T-cell (primary cell): ENCODE results near the gene DNAAF3. TPM values are rescaled to one million over a fixed set of nuclear protein-coding genes. Genes with fewer than 3 reads are reported as not detected.

Experiments used
- ATAC-seq, 4 experiments: fragments of 200-7000 bp in 3 of 4; fragments of 150-1000 bp in 1 of 4; cut with Tn5 transposase; replicated peaks in 1 of 4; 1 replicate in 3 of 4; 2 replicates in 1 of 4; pipeline ENCODE4 v1.10.0; 2021; ENCODE audit warnings: moderate library complexity in 3 of 4, mild to moderate bottlenecking in 2 of 4, moderate number of reproducible peaks in 1 of 4
- CTCF ChIA-PET, 2 donors: fragments of 300-600 bp; sonication (Branson Sonifier 250); formaldehyde crosslinking; loops; one replicate each; lab custom pipeline; 2022; ENCODE audit warnings: antibody characterized with exemption in 2 of 2; lab: Charles Lee
- POLR2A ChIA-PET, 2 donors: fragments of 300-600 bp; sonication (Branson Sonifier 250); formaldehyde crosslinking; loops; one replicate each; lab custom pipeline; 2022; ENCODE audit warnings: antibody characterized with exemption in 2 of 2; lab: Charles Lee
- DNase-seq, 35 experiments: peaks; one replicate each; pipeline versions ENCODE4 v3.0.0 to v3.0.0-alpha.2; 2013 to 2023
- H3K27ac ChIP-seq: one replicate; pipeline ENCODE4 v1.5.1; 2013; ENCODE audit warnings: low read length
- H3K27me3 ChIP-seq, 2 experiments: replicated peaks in 1 of 2; 1 replicate in 1 of 2; 2 replicates in 1 of 2; pipeline versions ENCODE4 v1.6.1 to v1.7.0; 2013; ENCODE audit warnings: low read length in 1 of 2, mixed read lengths in 1 of 2; ENCODE audit not compliant: control insufficient read depth in 2 of 2, insufficient read depth in 2 of 2; ENCODE audit errors: extremely low read depth in 1 of 2
- H3K36me3 ChIP-seq, 2 donors: 1 replicate in 1 of 2; 2 replicates in 1 of 2; pipeline versions ENCODE4 v1.6.1 to v1.7.0; 2013; ENCODE audit warnings: low read length in 1 of 2; ENCODE audit not compliant: control insufficient read depth in 2 of 2, insufficient read depth in 1 of 2; ENCODE audit errors: extremely low read depth in 1 of 2
- H3K4me1 ChIP-seq, 2 experiments: 1 replicate in 1 of 2; 2 replicates in 1 of 2; pipeline versions ENCODE4 v1.6.1 to v1.7.0; 2013; ENCODE audit warnings: low read length in 2 of 2, mixed read lengths in 1 of 2; ENCODE audit not compliant: insufficient read depth in 2 of 2, control insufficient read depth in 1 of 2; ENCODE audit errors: extremely low read depth in 1 of 2
- H3K4me3 ChIP-seq, 2 donors: 1 replicate in 1 of 2; 2 replicates in 1 of 2; pipeline versions ENCODE4 v1.5.1 to v1.7.0; 2013; ENCODE audit warnings: mild to moderate bottlenecking in 2 of 2, low read length in 1 of 2, moderate library complexity in 1 of 2; ENCODE audit not compliant: control insufficient read depth in 1 of 2; ENCODE audit errors: extremely low read depth in 1 of 2
- H3K9me3 ChIP-seq: 2 replicates; pipeline ENCODE4 v1.7.0; 2013
- H3K27ac Mint-ChIP-seq, 2 donors: one replicate each; pipeline ENCODE4 v1.8.0; 2020 to 2021; ENCODE audit warnings: mild to moderate bottlenecking in 2 of 2, mixed read lengths in 2 of 2
- H3K27me3 Mint-ChIP-seq, 2 donors: one replicate each; pipeline ENCODE4 v1.8.0; 2021 to 2022; ENCODE audit warnings: mixed read lengths in 2 of 2
- H3K36me3 Mint-ChIP-seq: one replicate; pipeline ENCODE4 v1.8.0; 2021; ENCODE audit warnings: mixed read lengths
- H3K4me1 Mint-ChIP-seq, 3 donors: one replicate each; pipeline ENCODE4 v1.8.0; 2020 to 2022; ENCODE audit warnings: mixed read lengths in 3 of 3, mild to moderate bottlenecking in 1 of 3
- H3K4me3 Mint-ChIP-seq, 3 donors: one replicate each; pipeline ENCODE4 v1.8.0; 2020 to 2022; ENCODE audit warnings: mild to moderate bottlenecking in 3 of 3, mixed read lengths in 3 of 3, moderate library complexity in 3 of 3
- H3K9me3 Mint-ChIP-seq, 3 donors: one replicate each; pipeline ENCODE4 v1.8.0; 2020 to 2022; ENCODE audit warnings: mixed read lengths in 3 of 3
- WGBS: methylation state at CpG from one replicate; pipeline ENCODE4 v1.1.5; 2013; ENCODE audit warnings: missing lambda C conversion rate; ENCODE audit not compliant: insufficient coverage; 5-methylcytosine and 5-hydroxymethylcytosine counted together
- total RNA-seq, 35 experiments: library from RNA in 6 of 35; stranded (reverse) in 6 of 35; fragments of 120-200 nt in 1 of 35; gene quantifications; one replicate each; pipeline versions ENCODE4 v1.2.1 to v1.2.4 and lab custom pipeline; 2013 to 2026

The DNAAF3 gene
- total RNA-seq, 5 donors from 2014 or later (not counting 1 experiment from before 2014, with no cell fraction given), result not detected

DNA sequence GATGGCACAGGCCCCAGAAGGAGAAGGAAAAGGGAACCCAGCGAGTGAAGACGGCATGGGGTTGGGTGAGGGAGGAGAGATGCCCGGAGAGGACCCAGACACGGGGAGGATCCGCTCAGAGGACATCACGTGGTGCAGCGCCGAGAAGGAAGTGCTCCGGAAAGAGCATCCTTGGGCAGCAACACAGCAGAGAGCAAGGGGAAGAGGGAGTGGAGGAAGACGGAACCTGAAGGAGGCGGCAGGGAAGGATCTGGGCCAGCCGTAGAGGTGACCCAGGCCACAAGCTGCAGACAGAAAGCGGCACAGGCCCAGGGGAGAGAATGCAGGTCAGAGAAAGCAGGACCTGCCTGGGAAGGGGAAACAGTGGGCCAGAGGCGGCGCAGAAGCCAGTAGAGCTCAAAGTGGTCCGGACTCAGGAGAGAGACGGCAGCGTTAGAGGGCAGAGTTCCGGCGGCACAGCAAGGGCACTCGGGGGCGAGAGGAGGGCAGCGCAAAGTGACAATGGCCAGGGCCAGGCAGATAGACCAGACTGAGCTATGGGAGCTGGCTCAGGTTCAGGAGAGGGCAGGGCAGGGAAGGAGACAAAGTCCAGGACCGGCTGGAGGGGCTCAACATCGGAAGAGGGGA lies 50.1 kb downstream of the DNAAF3 start:
- Mint-ChIP-seq H3K4me3 (peak overlapping the region; percentile 82 to 96 (median 92)), H3K9me3 (no peaks in the 10 kb centered on the region), H3K36me3 (no peaks in the 10 kb centered on the region), H3K27ac (peak overlapping the region; percentile 88 to 91), H3K27me3 (no peaks in the 10 kb centered on the region), H3K4me1 (peaks cover 30 to 46% (median 41%) of the 10 kb centered on the region in 3 donors)
- ChIA-PET CTCF (interaction anchor here (0.5 to 0.7 kb wide), 2 partner anchors 13 to 581 kb away, joined by 3 to 8 read pairs; no protein-coding TSS in a partner anchor), POLR2A (no interaction called here)
- ATAC-seq, result peak in 3 of 4 experiments; percentile 18 to 25 (median 21)
- Histone ChIP-seq H3K4me1 (peaks cover 12 to 46% of the 10 kb centered on the region in 2 experiments), H3K4me3 (peak overlapping the region; percentile 87), H3K36me3 (peaks cover 3% of the 10 kb centered on the region in 2 donors), H3K27ac (peak overlapping the region; percentile 68), H3K27me3 (peaks cover 0 to 3% of the 10 kb centered on the region in 2 experiments), H3K9me3 (no peaks in the 10 kb centered on the region)
- WGBS, result under 1% methylated on average over 25 of the region's 25 CpGs
- peak in 26 of 35 experiments; percentile 14 to 66 (median 28) for DNase-seq

DNA sequence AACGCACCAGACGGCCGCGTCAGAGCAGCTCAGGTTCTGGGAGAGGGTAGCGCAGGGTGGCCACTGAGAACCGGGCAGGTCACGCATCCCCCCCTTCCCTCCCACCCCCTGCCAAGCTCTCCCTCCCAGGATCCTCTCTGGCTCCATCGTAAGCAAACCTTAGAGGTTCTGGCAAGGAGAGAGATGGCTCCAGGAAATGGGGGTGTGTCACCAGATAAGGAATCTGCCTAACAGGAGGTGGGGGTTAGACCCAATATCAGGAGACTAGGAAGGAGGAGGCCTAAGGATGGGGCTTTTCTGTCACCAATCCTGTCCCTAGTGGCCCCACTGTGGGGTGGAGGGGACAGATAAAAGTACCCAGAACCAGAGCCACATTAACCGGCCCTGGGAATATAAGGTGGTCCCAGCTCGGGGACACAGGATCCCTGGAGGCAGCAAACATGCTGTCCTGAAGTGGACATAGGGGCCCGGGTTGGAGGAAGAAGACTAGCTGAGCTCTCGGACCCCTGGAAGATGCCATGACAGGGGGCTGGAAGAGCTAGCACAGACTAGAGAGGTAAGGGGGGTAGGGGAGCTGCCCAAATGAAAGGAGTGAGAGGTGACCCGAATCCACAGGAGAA lies 50.9 kb downstream of the DNAAF3 start:
- no peaks in the 10 kb centered on the region for H3K9me3 ChIP-seq
- ChIA-PET CTCF (no interaction called here), POLR2A (interaction anchor here in 1 of 2 donors (0.6 kb wide), 1 partner anchor 208 kb away, joined by 4 read pairs; no protein-coding TSS in a partner anchor)
- peak overlapping the region; percentile 68 for H3K27ac ChIP-seq
- Mint-ChIP-seq H3K36me3 (peaks cover 3% of the 10 kb centered on the region), H3K9me3 (no peaks in the 10 kb centered on the region), H3K4me3 (peak overlapping the region; percentile 82 to 96 (median 92)), H3K4me1 (peaks cover 32 to 46% (median 41%) of the 10 kb centered on the region in 3 donors), H3K27ac (peak overlapping the region; percentile 88 to 91), H3K27me3 (no peaks in the 10 kb centered on the region)
- H3K27me3 ChIP-seq, result peaks cover 0 to 3% of the 10 kb centered on the region in 2 experiments
- 92% methylated on average over 6 of the region's 13 CpGs for WGBS
- ATAC-seq (no peak), DNase-seq (no peak)
- peaks cover 3% of the 10 kb centered on the region in 2 donors for H3K36me3 ChIP-seq
- peak overlapping the region; percentile 87 for H3K4me3 ChIP-seq
- H3K4me1 ChIP-seq, result peaks cover 12 to 46% of the 10 kb centered on the region in 2 experiments

DNA sequence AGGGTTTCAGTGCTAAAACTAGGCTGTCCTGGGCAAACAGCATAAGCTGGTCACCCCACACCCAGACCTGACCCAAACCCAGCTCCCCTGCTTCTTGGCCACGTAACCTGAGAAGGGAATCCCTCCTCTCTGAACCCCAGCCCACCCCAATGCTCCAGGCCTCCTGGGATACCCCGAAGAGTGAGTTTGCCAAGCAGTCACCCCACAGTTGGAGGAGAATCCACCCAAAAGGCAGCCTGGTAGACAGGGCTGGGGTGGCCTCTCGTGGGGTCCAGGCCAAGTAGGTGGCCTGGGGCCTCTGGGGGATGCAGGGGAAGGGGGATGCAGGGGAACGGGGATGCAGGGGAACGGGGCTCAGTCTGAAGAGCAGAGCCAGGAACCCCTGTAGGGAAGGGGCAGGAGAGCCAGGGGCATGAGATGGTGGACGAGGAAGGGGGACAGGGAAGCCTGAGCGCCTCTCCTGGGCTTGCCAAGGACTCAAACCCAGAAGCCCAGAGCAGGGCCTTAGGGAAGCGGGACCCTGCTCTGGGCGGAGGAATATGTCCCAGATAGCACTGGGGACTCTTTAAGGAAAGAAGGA lies 51.8 kb downstream of the DNAAF3 start:
- ChIA-PET POLR2A (no interaction called here), CTCF (interaction anchor here in 1 of 2 donors (0.7 kb wide), 1 partner anchor 45 kb away, joined by 3 read pairs; no protein-coding TSS in a partner anchor)
- H3K27ac Mint-ChIP-seq, result no peak overlapping the region
- peaks cover 3 to 4% of the 10 kb centered on the region in 2 donors for H3K36me3 ChIP-seq
- H3K36me3 Mint-ChIP-seq, result peaks cover 3% of the 10 kb centered on the region
- peak overlapping the region; percentile 47 to 96 (median 54) for H3K4me3 Mint-ChIP-seq
- no peaks in the 10 kb centered on the region for H3K27me3 Mint-ChIP-seq
- no peak overlapping the region for H3K27ac ChIP-seq
- 97% methylated on average over 5 of the region's 9 CpGs for WGBS
- H3K27me3 ChIP-seq, result peaks cover 0 to 3% of the 10 kb centered on the region in 2 experiments
- no peaks in the 10 kb centered on the region for H3K9me3 ChIP-seq
- ATAC-seq, result no peak
- no peak overlapping the region for H3K4me3 ChIP-seq
- DNase-seq, result no peak
- H3K9me3 Mint-ChIP-seq, result no peaks in the 10 kb centered on the region
- peaks cover 30 to 44% (median 41%) of the 10 kb centered on the region in 3 donors for H3K4me1 Mint-ChIP-seq
- H3K4me1 ChIP-seq, result peaks cover 12 to 46% of the 10 kb centered on the region in 2 experiments

DNA sequence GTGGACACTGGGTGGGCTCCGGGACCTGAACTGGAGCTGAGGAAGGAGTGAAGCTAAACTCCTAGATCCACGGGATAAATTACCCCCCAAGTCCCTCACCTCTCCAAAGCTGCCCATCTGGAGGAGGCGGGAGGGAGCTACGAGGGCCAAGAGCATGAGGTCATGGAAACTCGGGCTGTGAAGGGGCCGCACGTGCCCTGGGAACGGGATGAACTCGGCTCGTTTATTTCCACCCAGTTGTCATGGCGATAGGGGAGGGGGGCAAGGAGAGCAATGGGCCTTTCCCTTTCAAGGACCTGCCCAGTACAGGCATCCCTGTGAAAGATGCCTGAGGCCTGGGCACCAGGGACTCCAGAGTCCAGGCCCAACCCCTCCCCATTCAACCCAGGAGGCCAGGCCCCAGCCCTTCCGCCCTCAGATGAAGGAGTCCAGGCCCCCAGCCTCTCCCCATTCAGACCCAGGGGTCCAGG lies 52.8 kb downstream of the DNAAF3 start:
- Mint-ChIP-seq H3K4me1 (peaks cover 25 to 40% (median 36%) of the 10 kb centered on the region in 3 donors), H3K27ac (no peak overlapping the region), H3K27me3 (no peaks in the 10 kb centered on the region), H3K9me3 (no peaks in the 10 kb centered on the region), H3K36me3 (peaks cover 10% of the 10 kb centered on the region), H3K4me3 (no peak overlapping the region)
- DNase-seq (no peak), ATAC-seq (no peak)
- no peak overlapping the region for H3K4me3 ChIP-seq
- WGBS, result 91% methylated on average over 6 of the region's 12 CpGs
- H3K9me3 ChIP-seq, result no peaks in the 10 kb centered on the region
- ChIA-PET POLR2A (no interaction called here), CTCF (no interaction called here)
- peaks cover 12 to 41% of the 10 kb centered on the region in 2 experiments for H3K4me1 ChIP-seq
- peaks cover 10 to 11% of the 10 kb centered on the region in 2 donors for H3K36me3 ChIP-seq
- peaks cover 0 to 2% of the 10 kb centered on the region in 2 experiments for H3K27me3 ChIP-seq
- no peak overlapping the region for H3K27ac ChIP-seq

DNA sequence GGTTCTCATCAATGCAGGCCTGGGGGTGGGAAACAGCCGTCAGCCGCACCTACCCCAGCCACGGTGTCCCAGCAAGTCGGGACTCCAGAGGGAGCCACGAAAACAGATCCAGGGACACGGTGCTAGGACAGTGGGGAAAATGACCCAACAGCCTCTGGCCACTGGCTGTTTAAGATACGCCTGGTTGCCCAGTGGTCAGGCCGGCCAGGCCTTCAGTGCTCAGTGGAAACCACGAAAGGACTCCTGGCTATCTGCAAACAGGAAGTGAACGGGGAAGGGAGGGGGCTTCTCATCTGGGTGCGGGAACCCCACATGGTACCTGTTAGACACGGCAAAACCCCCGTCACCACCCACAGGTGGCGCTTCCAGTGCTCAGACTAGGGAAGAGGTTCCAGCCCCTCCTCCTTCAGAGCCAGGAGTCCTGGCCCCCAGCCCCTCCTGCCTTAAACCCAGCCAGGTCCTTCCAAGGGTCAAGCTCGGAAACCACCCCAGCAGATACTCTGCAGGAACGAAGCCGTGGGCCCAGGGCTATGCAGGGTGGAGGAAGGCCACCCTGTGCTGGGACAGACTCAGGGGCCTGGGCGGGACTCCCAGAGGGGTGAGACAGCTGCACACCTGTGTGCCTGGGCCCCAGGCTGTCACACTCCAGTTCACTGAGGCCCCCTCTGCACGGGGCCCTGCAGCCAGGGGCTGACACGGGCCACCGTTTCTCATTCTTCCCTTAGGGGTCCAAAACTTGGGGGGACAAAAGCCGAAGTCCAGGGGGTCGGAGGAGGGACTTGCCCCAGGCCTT lies 53.4 kb downstream of the DNAAF3 start:
- no peak for ATAC-seq
- H3K27me3 Mint-ChIP-seq, result no peaks in the 10 kb centered on the region
- H3K4me3 ChIP-seq, result no peak overlapping the region
- H3K4me1 ChIP-seq, result peaks cover 9 to 35% of the 10 kb centered on the region in 2 experiments
- H3K36me3 ChIP-seq, result peaks cover 10 to 11% of the 10 kb centered on the region in 2 donors
- H3K9me3 Mint-ChIP-seq, result no peaks in the 10 kb centered on the region
- no peaks in the 10 kb centered on the region for H3K27me3 ChIP-seq
- H3K36me3 Mint-ChIP-seq, result peaks cover 13% of the 10 kb centered on the region
- ChIA-PET CTCF (no interaction called here), POLR2A (no interaction called here)
- peaks cover 20 to 36% (median 30%) of the 10 kb centered on the region in 3 donors for H3K4me1 Mint-ChIP-seq
- DNase-seq, result no peak
- H3K27ac Mint-ChIP-seq, result no peak overlapping the region
- no peak overlapping the region for H3K27ac ChIP-seq
- H3K9me3 ChIP-seq, result no peaks in the 10 kb centered on the region
- H3K4me3 Mint-ChIP-seq, result no peak overlapping the region
- WGBS, result 92% methylated on average over 10 of the region's 23 CpGs
